Endothelial cell of umbilical vein (primary cell): ENCODE results near the gene SLC44A4.

Source experiments
- GATA2 ChIP-seq: IDR thresholded peaks from 2 replicates; pipeline ENCODE4 v1.7.0; 2011; ENCODE audit warnings: low read depth, mild to moderate bottlenecking, moderate library complexity, mixed read lengths, low read length; ENCODE audit not compliant: insufficient read length, insufficient read depth
- POLR2A ChIP-seq: IDR thresholded peaks from 2 replicates; pipeline ENCODE4 v1.6.1; 2012; ENCODE audit warnings: low read depth, mild to moderate bottlenecking, control low read depth, low read length

DNA sequence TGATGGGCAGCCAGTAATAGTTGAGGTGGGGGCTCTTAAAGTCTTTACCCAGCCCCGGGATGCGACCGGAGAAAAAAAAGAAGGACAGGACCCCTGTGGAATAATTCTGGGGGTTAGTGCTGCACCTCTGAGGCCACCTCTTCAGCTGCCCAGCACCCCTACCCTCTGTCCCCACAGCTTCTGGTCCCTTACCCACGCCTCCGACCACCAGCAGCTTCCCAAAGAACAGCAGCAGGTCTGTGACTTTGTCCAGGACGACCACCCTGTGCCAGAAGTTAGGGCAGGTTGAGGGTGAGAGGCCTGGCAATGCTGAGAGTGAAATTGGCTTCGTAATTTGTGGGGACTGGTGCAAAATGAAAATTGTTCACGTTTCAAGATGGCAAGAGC, 14.0 kb downstream of the SLC44A4 start:
- TF ChIP-seq GATA2: no peak
- TF ChIP-seq POLR2A: no peak
